Measurements from ENCODE around the gene MRPS6.

GRCh38 chr21:34085129-34085528 is 11.8 kb downstream of the MRPS6 start:
- TF ChIP-seq CTCF (IDR thresholded peaks at IDR 0.05; ENCODE audit: poor library complexity) (no peak), EZH2phosphoT487 (IDR thresholded peaks at IDR 0.05; ENCODE audit: low read depth, severe bottlenecking, unreplicated experiment) (no peak), EZH2 (IDR thresholded peaks at IDR 0.05; ENCODE audit: borderline replicate concordance) (no peak)

Measured in hepatocyte (in vitro differentiated cells).